ENCODE results near the gene ACKR1. TPM values are rescaled to one million over a fixed set of nuclear protein-coding genes. Genes with fewer than 3 reads are reported as not detected.
A peak's percentile ranks its signal among the peaks of the same experiment; 100 is the strongest.

The ACKR1 gene
- total and polyA plus RNA-seq, 9 donors, result 5.6 to 43.0 (median 36.2) TPM

GRCh38 chr1:159214149-159214760 is 9.6 kb downstream of the ACKR1 start:
- Histone ChIP-seq H3K9me3 (no peaks in the 10 kb centered on the region), H3K27ac (no peak overlapping the region), H3K4me3 (no peak overlapping the region), H3K4me1 (ENCODE audit: insufficient read depth) (no peaks in the 10 kb centered on the region), H3K27me3 (no peaks in the 10 kb centered on the region), H3K36me3 (no peaks in the 10 kb centered on the region)
- intact Hi-C loops (cut with DNase I), result loop anchor here in 1 of 4 donors (5.0 kb wide), 1 partner anchor 52 kb away; no protein-coding TSS in a partner anchor
- DNase-seq, result peak in 1 of 5 donors; percentile 23
- 2 to 4% (median 4%) methylated on average over 5 of the region's 5 CpGs for WGBS, 3 donors
- TF ChIP-seq EP300 (IDR thresholded peaks at IDR 0.05), result no peak
- TF ChIP-seq, protein P1, sequence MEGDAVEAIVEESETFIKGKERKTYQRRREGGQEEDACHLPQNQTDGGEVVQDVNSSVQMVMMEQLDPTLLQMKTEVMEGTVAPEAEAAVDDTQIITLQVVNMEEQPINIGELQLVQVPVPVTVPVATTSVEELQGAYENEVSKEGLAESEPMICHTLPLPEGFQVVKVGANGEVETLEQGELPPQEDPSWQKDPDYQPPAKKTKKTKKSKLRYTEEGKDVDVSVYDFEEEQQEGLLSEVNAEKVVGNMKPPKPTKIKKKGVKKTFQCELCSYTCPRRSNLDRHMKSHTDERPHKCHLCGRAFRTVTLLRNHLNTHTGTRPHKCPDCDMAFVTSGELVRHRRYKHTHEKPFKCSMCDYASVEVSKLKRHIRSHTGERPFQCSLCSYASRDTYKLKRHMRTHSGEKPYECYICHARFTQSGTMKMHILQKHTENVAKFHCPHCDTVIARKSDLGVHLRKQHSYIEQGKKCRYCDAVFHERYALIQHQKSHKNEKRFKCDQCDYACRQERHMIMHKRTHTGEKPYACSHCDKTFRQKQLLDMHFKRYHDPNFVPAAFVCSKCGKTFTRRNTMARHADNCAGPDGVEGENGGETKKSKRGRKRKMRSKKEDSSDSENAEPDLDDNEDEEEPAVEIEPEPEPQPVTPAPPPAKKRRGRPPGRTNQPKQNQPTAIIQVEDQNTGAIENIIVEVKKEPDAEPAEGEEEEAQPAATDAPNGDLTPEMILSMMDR (IDR thresholded peaks at IDR 0.05), result peak in 2 of 3 donors; percentile 21 to 40
- TF ChIP-seq POLR2A (IDR thresholded peaks at IDR 0.05), result no peak

DNA sequence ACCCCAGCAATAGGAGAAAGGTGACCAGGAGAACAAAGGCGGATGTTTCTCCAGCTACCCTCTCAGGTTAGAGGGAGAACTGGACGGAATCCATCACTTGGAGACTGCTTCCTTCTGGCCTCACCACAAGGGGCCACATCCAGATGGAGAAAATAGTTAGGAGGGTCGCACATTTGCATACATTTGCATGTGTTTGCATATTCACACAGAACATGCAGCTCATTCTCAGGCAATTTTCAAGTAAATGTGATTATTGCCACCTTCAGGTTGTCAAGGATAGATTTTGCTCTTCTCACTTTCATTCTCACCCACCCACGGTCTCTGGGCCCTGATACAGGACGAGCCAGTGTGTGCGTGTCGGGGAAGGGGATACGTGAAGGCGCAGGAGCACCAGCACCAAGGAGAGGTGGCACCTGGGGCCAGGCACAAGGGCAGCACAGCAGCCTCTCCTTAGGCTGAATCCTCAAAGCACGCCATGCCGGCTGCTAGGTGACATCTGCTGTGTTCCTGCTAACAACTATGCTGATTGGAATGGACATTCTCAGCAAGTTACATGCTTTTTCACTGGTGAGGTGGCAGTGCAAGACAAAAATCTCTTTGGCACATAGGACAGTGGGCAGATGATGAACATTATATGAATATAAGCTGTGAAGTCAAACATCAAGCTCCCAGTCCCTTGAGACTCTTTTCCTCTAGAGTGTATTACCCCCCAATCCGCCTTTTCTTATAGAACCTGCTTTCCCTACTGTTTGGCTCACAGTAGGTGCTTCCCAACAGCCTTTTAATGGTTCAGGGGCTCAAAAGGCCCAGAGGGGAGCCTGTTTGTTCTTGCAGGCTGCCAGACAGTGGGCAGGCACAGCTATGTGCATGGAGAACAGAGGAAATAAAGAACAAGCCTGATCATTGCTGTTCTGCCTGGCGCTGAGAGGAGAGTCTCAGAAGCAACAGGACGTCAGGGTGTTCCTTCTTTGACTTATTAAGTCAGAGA is 14.3 kb downstream of the ACKR1 start:
- H3K36me3 ChIP-seq, result no peaks in the 10 kb centered on the region
- intact Hi-C loops (cut with DNase I), result no loop called here
- no peaks in the 10 kb centered on the region for H3K27me3 ChIP-seq
- no peak overlapping the region for H3K4me3 ChIP-seq
- no peaks in the 10 kb centered on the region for H3K4me1 ChIP-seq (ENCODE audit: insufficient read depth)
- TF ChIP-seq, protein P1 (IDR thresholded peaks at IDR 0.05), result no peak
- TF ChIP-seq POLR2A (IDR thresholded peaks at IDR 0.05) (no peak), EP300 (IDR thresholded peaks at IDR 0.05) (no peak)
- no peaks in the 10 kb centered on the region for H3K9me3 ChIP-seq
- 37 to 47% (median 42%) methylated on average over 14 of the region's 14 CpGs for WGBS, 3 donors
- no peak overlapping the region for H3K27ac ChIP-seq
- DNase-seq, result no peak

DNA sequence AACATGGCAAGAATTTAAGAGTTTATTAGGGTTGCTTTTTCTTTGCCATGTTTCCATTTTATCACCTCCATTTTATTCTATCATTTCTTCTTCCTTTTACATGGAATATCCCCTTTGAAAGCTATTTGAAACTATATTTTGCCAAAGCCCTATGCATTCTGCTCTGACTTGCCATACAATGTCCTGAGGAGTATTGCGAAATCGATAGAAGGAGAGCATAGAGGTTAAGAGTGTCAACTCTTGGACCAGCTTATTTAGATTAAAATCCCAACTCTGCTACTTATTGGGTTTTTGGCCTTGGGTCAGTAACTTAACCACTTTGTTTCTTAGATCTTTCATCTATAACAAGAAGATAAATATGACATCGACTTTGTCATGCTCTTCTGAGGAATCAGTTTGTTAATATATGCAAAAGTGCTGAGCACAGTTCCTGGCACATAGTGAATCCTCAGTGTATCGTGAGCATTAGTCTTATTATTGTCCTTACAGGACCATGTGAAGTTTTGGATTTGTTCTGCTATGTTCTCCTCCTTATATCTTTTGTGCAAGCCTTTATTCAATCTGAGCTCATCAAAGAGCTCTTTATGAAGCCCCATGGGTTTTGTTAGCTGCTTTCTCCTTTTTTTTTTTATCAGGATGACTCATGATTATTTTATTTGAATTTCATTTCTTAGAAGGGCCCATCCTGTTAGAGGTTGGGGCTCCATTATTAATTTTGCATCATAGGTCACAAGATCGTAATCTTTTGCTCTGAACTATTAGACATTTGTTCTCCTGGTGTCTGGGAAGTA is 17.6 kb downstream of the ACKR1 start:
- H3K27ac ChIP-seq, result no peak overlapping the region
- TF ChIP-seq EP300 (IDR thresholded peaks at IDR 0.05), result no peak
- no peak for TF ChIP-seq POLR2A (IDR thresholded peaks at IDR 0.05)
- TF ChIP-seq, protein P1 (IDR thresholded peaks at IDR 0.05), result no peak
- no peaks in the 10 kb centered on the region for H3K9me3 ChIP-seq
- intact Hi-C loops (cut with DNase I), result no loop called here
- no peak overlapping the region for H3K4me3 ChIP-seq
- no peaks in the 10 kb centered on the region for H3K27me3 ChIP-seq
- no peaks in the 10 kb centered on the region for H3K36me3 ChIP-seq
- no peaks in the 10 kb centered on the region for H3K4me1 ChIP-seq (ENCODE audit: insufficient read depth)
- no peak for DNase-seq
- 82 to 91% (median 91%) methylated on average over 5 of the region's 5 CpGs for WGBS, 3 donors

GRCh38 chr1:159223004-159223403 is 18.3 kb downstream of the ACKR1 start:
- WGBS, 3 donors, result 15 to 32% (median 21%) methylated on average over 2 of the region's 2 CpGs
- DNase-seq, result no peak

More at GRCh38 chr1:159223004-159223403, 18.3 kb downstream of the ACKR1 start:
- no peaks in the 10 kb centered on the region for H3K27me3 ChIP-seq
- H3K9me3 ChIP-seq, result no peaks in the 10 kb centered on the region
- TF ChIP-seq POLR2A (IDR thresholded peaks at IDR 0.05), result no peak
- no peaks in the 10 kb centered on the region for H3K36me3 ChIP-seq
- H3K27ac ChIP-seq, result no peak overlapping the region
- no peak overlapping the region for H3K4me3 ChIP-seq
- no peaks in the 10 kb centered on the region for H3K4me1 ChIP-seq (ENCODE audit: insufficient read depth)
- intact Hi-C loops (cut with DNase I), result no loop called here
